ENCODE data around the gene SRGAP1.
"Not testable (repeated sequence)": the region's sequence is repeated elsewhere in the genome, so short reads cannot be mapped to it uniquely, and the experiment has no call there.

Gene SRGAP1

DNA sequence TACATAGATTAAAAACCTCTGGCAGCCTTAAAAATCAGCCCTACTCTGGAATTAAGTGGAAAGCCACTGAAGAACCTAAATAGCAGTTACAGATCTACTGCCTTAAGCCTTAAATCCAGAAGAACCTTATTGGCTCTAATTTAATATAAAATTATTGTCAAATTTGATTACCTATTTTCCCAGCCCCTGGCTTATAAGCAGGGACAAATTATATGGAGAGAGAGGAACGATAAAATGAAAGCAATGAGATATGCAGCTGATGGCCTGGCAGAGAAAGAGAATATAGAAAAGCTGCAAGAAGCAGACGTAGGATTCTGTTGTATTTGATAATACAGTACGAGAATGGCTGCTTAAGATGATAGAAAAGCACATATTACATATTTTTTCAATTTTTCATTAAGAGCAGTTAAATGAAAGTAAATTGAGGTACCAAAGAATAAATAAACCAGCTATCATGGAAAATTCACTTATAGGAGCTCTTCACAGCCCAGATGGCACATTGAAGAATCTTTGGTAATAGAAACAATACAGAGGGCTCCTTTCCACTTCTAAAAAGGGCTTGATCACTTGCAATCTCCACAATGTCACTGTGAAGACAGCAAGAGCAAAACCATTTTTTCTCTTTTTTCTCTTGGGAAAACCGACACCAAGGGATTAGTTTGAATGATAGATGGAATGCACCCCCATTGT is 248.2 kb downstream of the SRGAP1 start:
- DNase-seq = no peak

GRCh38 chr12:64093689-64094088 is 249.2 kb downstream of the SRGAP1 start:
- DNase-seq = no peak

GRCh38 chr12:64097366-64098105 is 253.0 kb downstream of the SRGAP1 start:
- DNase-seq = no peak

- no peak for DNase-seq
Observed at GRCh38 chr12:64098709-64099354, 254.3 kb downstream of the SRGAP1 start.

DNA sequence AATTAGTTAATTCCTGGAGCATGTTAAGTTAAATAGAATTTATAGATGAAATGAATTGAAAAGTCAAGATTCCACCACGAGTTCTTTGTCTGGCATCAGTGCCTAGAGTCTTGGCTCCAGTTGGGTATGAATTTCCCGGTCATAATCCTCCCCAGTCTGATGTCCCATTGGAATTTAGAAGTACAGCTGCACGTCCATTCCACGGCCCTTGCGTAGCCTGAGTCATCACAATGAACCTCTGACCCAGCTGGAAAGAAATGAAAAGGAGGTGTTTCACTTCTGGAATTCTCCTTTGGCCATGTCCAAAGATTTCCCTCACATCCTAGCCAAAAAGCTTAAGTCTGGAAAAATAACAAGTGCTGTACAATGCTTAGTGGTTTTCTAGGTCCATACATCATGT is 254.9 kb downstream of the SRGAP1 start:
- DNase-seq = no peak

GRCh38 chr12:64102339-64102738 is 257.8 kb downstream of the SRGAP1 start:
- no peak for DNase-seq

DNA sequence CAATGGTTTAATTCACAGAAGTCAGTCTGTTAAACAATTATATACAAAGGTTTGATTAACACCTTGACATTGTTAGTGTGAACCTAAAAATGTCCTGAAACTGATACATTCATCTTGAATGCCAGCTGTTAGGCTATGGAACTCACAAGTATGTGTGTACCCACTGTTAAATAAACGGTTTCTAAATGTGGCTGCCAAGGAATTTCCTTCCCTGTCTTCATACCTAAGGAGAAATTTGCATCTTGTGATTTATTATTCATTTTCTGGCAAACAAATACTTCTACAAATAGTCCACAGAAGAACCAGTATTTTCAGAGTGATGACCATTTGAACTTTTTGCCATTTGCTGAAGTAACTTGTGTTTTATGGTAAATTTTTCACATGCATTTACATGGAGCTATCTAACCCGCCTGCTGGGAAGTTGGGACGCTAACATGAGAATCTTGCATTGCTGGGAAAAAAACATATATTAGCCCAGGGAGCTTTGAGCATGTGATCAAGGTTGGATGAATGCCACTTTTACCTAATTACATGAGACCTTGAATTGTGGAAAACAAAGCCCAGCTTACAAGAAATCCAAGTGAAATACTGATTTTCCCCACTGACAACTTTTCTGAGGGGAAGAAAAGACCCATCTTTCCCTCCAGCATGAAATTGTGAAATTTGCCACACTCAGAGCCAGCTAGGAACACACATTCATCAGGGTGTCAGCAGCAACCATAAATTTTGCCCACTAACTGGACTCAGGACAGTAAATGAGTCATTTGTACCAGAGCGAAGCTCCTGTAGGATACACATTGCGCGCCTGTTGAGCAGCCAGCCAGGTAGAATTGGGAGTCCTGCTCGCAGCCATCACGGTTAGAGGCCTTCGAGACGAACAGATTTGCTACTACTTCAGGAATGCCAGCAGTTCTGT is 259.6 kb downstream of the SRGAP1 start:
- DNase-seq = no peak

DNA sequence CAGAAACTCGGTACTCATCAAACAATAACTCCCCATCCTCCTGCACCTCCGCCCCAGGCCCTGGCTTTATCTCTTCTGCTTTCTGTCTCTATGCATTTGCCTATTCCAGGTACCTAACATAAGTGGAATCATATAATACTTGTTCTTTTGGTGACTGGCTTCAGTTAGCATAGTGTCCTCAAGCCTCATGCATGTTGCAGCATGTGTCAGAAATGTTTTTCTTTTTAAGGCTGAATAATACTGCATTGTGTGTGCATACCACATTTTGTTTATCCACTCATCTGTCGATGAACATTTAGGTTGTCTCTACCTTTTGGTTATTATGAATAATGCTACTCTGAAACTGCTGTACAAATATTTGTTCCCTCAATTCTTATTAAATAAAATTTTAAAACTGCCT is 260.5 kb downstream of the SRGAP1 start:
- DNase-seq = no peak

DNA sequence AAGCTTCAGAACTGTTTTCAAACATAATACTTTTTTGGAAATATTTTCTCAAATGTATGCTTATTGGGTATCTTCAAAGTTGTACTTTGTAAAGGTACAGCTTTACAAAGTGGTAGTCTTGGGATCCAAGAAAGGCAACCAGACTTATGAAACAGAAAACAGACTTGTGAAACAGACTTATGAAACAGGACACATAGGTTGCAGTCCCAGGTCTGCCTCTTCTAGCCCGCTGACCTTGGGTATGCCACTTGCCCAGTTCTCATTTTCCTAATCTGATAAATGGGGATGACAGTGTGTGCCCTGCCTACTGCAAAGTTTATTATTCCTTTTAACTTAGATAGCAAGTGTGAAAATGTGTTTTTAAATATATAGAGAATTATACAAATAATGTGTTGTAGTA is 263.3 kb downstream of the SRGAP1 start:
- DNase-seq = no peak

GRCh38 chr12:64109706-64110105 is 265.2 kb downstream of the SRGAP1 start:
- no peak for DNase-seq

- no peak for DNase-seq
Observed at GRCh38 chr12:64110864-64111263, 266.4 kb downstream of the SRGAP1 start.

DNA sequence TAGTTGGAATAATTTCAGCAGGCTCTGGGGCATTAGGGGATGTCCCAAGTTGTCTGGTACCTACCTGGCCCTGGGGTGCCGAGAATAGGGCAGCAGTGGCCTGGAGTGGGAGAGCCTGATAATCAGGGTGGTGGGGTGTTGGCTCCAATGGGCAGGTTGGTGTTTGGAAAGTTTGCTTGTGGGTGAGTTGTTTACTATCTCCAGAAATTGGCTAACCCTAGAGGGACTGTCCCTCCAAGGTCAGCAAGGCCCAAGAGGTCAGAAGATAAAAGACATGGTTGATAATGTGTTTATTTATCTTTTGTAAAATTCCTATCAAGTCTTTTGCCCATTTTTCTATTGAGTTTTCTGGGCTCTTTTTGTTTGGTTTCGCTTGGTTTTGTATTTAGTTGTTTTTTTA is 272.5 kb downstream of the SRGAP1 start:
- no peak for DNase-seq

GRCh38 chr12:64120568-64120967 is 276.1 kb downstream of the SRGAP1 start:
- DNase-seq = no peak

DNA sequence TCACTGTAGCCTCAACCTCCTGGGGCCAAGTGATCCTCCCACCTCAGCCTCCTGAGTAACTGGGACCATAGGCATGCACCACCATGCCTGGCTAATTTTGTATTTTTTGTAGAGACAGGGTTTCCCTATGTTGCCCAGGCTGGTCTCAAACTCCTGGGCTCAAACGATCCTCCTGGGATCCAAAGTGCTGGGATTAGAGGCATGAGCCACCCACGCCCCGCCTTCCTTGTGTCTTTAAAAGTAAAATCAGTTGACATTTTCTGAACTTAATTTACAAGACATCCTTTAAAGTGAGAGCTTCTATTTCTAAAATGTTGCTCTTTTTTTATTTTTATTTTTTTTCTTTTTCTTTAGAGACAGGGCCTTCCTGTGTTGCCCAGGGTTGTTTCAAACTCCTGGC is 276.6 kb downstream of the SRGAP1 start:
- DNase-seq = not testable (repeated sequence)

- no peak for DNase-seq
Observed at GRCh38 chr12:64122154-64122553, 277.7 kb downstream of the SRGAP1 start.

DNA sequence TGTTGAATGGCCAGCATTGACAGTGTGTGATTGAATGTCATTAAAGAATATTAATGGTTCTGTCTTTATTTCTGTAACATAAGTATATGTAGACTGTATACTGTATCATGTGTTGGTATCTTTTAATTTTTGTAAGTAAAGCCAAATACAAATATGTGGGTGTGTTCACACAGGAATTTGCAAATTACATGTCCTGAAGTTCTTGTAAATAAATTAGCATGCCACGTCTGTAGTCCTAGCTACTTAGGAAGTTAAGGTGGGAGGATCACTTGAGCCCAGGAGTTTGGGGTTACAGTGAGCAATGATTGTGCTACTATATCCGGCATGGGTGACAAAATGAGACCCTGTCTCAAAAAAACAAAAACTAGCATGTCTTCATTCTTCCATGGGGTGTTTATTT is 278.5 kb downstream of the SRGAP1 start:
- no peak for DNase-seq

DNA sequence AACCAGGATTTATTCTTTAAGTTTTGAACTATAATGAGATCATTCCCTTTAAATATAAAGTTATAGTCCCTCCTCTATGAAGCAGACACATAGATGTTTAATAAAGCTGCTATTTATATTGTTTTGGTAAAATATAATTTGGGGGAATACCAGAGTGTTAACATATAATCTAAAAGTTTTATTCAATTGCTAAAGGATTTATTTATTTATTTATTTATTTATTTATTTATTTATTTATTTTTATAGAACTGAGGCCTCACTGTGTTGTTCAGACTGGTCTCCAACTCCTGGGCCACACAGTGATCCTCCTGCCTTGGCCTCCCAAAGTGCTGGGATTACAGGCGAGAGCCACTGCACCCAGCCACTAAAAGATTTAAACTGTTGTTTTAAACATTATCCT is 278.9 kb downstream of the SRGAP1 start:
- no peak for DNase-seq

DNA sequence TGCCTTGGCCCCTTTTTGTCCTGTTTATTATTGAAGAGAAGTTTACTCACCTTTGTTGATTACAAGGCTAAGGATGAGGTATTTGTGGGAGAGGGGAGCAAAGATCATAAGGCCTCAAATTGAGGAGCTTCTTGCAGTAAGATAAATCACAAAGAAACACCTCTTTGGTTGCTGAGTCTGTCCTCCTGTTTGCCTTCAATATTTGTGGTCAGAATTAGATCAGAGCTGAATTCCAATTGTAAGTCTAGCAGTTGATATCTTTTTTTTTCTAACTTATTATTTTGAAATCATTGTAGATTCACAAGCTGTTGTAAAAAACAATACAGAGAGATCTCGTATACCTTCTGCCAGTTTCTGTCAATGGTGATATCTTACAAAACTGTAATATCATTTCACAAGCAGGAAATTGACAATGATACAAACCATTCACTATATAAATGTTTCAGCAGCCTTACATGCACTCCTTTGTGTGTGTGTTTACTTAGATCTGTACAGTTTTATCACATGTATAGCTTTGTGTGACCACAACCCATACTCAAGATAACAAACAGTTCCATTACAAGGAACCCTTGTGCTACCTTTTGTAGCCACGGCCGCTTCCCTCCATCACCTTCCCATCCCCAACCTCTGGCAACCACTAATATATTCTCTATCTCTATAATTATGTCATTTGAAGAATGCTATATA is 280.2 kb downstream of the SRGAP1 start:
- DNase-seq = no peak

GRCh38 chr12:64125913-64126312 is 281.4 kb downstream of the SRGAP1 start:
- DNase-seq = no peak

DNA sequence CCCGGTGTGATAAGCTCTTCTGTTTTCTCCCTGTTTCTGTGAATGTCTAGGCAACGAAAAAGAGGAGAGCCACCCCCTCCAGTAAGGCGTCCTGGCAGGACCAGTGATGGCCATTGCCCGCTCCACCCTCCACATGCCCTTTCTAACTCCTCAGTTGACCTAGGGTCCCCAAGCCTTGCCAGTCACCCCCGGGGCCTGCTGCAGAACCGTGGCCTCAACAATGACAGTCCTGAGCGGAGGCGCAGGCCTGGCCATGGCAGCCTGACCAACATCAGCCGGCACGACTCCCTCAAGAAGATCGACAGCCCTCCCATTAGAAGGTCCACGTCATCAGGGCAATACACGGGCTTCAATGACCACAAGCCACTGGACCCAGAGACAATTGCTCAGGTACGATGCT is 283.3 kb downstream of the SRGAP1 start:
- no peak for DNase-seq

- no peak for DNase-seq
Observed at GRCh38 chr12:64128366-64128765, 283.9 kb downstream of the SRGAP1 start.

- not testable (repeated sequence) for DNase-seq
Observed at GRCh38 chr12:64130476-64130875, 286.0 kb downstream of the SRGAP1 start.

All from NCI-H1436 (cell line).